ENCODE data around the gene TGM2.

The TGM2 gene

GRCh38 chr20:38159957-38160756, 4.9 kb downstream of the TGM2 start:
- no peak for DNase-seq

GRCh38 chr20:38159566-38159956, 5.5 kb downstream of the TGM2 start:
- DNase-seq = no peak

DNA sequence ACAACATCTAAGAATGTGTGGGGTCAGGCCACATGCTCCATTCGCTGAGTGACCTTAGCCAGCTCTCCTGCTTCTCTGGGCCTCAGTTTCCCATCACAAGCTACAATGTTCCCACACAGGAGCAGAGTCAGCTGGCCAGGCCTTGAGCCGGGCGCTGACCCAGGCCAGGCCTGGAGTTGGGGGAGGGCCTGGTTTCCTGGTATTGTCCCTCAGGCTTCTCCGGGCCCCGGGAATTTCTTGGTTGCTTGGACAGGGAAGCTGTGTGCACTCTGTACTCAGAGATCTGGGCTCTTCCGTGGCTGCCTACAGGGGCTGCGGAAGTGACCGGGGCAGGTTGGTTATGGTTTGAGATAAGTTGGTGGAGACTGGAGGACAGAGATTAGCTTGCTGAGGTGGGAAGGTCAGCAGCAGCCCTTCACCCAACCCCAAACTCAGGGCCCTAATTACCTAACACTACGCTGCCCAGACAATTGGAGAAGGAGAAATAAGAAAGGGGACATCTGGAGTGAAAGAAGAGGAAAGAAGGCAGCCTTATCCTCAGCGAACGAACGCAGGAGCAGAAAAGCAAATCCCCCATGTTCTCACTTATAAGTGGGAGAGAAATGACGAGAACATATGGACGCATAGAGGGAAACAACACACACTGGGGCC, 6.2 kb downstream of the TGM2 start:
- DNase-seq = no peak

GRCh38 chr20:38157635-38158495, 7.2 kb downstream of the TGM2 start:
- DNase-seq = no peak

DNA sequence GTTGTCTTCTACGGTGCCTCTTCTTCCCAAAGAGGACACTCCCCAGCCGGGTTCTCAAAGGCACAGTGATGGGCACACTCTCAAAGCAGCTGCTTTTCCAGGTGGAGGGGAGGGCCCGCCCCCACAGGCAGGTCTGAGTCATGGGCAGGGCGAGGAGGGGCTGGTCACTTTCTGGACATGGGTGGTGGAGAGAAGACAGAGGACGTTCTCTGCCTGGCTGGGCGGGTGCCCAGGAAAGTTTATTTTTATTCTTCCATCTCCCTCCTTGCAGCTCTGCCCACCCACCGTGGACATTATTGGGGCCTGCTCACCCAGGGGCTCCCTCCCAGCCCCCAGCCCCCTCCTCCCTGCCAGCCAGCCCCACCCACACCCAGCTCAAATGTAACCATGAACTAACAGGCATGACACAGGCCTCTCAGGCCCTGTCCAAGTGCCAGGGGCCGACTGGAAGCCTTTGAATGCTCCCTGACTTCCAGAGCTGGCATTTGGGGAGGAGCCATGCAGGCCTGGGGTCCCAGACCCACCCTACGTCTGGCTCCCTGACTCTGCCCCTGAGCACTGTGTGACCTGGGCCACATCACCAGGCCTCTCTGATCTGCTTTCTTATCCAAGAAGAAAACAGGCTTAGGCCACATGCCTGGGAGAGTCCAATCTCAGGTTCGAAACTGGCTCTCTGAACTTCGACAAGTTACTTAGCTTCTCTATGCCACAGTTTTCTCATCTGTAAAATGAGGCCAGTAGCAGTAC, 8.0 kb downstream of the TGM2 start:
- no peak for DNase-seq

- no peak for DNase-seq
These were observed 8.8 kb downstream of the TGM2 start for GRCh38 chr20:38156280-38156679.

- DNase-seq = no peak
These were observed 9.3 kb downstream of the TGM2 start for GRCh38 chr20:38155811-38156210.

- no peak for DNase-seq
These were observed 11.7 kb downstream of the TGM2 start for GRCh38 chr20:38153401-38153800.

GRCh38 chr20:38152621-38153221, 12.3 kb downstream of the TGM2 start:
- DNase-seq = no peak

DNA sequence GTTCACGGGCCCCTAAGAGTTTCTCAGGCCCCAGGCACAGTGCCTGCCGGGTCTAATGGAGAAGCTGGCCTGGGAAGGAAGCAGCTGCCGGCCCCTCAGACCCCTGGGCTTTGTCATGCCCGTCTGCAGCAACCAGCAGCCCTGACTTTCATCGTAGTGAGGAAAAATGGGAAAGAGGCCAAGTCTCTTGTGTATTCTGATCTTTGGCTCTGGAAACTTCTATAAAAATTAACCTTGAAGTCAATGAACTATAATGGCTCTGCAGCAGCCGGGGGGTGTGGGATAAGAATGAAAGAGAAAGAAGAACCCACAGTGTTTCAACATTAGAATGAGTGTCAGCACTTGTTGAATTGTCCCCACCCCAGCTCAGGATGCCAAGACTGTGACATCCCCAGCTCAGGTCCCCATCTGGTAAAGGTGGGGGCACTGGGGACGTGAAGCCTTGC, 12.9 kb downstream of the TGM2 start:
- DNase-seq = no peak

GRCh38 chr20:38151455-38151854, 13.6 kb downstream of the TGM2 start:
- no peak for DNase-seq

GRCh38 chr20:38150335-38151170, 14.5 kb downstream of the TGM2 start:
- no peak for DNase-seq

DNA sequence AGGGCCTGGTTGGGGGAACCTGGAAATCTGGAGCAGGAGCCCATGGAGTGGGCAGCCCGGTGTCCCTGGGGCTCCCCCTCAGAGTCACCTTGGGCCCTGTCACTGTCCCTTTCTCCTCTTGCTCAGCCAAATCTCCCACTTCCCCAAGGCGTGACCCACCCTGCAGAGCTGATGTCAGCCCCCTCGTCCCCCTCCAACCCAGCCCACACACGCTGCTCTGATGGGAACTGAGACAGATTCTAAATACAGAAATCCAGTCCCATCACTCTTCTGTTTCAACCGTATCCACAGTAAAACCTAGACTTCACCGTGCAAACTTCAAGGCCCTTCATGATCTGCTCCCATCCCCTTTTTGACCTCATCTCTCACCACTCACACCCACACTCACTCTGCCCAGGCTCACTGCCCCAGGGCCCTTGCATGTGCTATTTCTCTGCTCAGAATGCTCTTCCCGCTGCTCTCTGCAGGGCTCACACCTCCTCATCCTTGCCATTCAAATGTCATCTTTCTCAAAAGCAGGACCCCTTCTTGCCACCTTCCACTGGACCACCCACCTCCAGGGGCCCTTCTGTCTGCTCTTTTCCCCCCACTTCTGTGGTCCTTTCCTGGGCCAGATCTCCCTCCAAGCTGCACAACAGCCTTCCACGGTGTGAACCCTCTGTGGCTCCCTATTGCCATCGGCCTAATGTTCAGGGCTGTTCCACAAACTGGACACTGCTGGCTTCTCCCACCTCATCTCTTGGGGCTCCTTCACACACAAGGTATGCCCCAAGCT, 16.6 kb downstream of the TGM2 start:
- no peak for DNase-seq

- DNase-seq = no peak
These were observed 17.3 kb downstream of the TGM2 start for GRCh38 chr20:38147751-38148150.

DNA sequence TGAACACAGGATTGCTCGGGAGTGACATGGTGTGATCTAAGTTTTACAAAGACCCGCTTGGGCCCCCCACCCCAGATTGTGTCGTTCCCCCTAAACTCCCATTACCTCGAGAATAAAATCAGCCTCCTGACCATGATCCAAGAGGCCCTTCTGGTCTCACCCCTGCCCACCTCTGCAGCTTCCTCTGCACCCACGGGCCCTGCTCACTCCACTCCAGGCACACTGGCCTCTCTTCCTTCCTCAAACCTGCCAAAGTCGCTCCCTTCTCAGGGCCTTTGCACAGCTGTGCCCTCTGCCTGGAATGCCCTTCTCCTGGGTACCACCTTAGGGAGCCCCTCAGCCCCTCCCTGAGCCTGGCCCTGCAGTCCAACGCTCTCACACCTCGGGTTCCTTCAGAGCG, 17.9 kb downstream of the TGM2 start:
- DNase-seq = no peak

DNA sequence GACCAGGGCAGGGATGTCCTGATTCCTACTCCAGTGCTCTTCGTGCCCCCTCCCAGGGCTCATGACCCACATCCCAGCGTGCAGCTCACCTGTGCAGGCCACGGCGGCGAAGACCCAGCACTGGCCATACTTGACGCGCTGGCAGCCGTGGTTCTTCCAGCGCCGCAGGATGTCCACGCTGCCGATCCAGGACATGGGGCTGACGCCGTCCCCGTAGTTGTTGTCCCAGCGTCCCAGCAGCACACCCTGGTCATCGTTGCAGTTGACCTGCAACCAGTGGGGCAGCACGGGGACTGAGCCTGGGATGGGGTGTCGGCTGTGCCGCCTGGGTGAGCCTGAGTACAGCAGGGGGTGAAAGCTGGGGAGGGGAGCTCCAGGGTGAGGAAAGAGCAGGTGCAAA, 18.4 kb downstream of the TGM2 start:
- no peak for DNase-seq

DNA sequence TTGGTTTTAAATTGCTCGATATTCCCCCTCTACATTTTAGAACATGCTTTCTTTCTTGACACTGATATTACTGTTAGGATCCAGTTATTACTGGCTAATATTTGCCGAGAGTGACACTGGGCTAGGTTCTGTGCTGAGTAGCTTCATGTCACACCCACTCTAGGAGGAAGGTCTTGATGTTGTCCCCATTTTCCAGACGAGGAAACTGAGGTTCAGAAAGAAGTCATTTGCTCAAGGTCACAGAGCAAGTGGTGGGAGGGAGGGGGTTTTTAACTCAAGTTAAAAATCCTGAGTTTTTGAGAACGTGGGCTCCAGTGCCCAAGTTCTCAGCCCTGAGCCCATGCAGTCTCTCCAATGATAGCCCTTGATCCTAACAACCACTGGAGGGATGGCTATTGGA, 18.9 kb downstream of the TGM2 start:
- no peak for DNase-seq

GRCh38 chr20:38145729-38146075, 19.4 kb downstream of the TGM2 start:
- DNase-seq = no peak

DNA sequence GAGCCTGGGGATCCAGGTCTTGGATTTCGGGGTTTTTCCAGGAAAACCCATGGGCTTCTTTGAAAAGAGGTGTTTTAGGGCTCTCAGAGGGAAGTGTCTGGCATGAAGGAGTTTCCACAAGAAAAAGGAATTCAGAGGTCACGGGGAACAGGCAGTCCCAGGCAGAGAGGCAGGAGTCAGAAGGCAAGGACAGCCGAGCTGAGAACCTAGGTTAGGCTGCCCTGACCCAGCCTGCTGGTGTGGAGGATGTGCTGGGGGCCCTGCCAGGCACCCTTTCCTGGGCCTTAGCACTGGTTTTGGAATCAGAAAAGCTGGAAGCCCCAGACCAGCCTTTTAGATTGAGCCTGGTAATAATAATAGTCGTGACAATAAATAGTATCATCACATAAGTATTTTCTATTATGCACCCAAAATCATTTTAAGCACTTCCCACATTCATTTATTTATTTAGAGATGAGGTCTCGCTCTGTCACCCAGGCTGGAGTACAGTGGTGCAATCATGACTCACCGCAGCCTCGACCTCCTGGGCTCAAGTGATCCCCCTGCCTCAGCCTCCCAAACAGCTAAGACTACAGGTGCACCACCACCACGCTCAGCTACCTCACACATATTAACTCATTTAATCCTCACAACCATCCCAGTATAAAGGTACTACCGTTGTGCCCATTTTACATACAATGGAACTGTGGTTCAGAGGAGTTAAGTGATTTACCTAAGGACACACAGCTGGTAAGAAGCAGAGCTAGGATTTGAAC, 19.9 kb downstream of the TGM2 start:
- DNase-seq = no peak

DNA sequence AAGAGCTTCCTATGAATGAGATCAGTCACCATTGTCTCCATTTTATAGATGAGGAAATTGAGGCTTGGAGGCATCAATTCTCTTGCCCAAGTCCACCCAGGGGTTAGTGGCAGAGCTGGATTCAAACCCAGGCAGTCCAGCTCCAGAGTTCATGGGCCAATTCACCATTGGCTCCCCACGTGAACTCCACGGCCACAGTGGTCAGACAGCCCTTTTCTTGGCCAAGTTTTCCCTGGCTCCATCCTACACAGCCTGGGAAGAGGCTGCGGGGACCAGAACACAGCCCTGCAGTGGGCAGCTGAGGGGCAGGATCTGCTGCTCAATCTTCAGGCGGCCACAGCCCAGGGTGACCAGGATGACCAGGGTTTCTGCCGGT, 20.5 kb downstream of the TGM2 start:
- DNase-seq = no peak
